GM12878 (cell line): ENCODE data around the gene SPATA9. TPM values are rescaled to one million over a fixed set of nuclear protein-coding genes. Genes with fewer than 3 reads are reported as not detected.
A peak's percentile ranks its signal among the peaks of the same experiment; 100 is the strongest.

ENCODE experiments used
- ATF2 ChIP-seq: IDR thresholded peaks from 2 replicates; pipeline ENCODE4 v1.6.1; 2012; ENCODE audit warnings: low read length, inconsistent platforms
- BMI1 ChIP-seq: fragments of 450-650 bp; IDR thresholded peaks from 2 replicates; pipeline ENCODE4 v1.6.1; 2016; ENCODE audit warnings: mild to moderate bottlenecking, moderate library complexity, borderline replicate concordance
- CBX5 ChIP-seq: sonication (generic); IDR thresholded peaks from 2 replicates; pipeline ENCODE4 v1.6.1; 2016; ENCODE audit warnings: low read depth, moderate library complexity, mild to moderate bottlenecking, inconsistent platforms
- ETV6 ChIP-seq, 2 experiments: fragments of 450-650 bp in 1 of 2; IDR thresholded peaks in 1 of 2; conservative IDR thresholded peaks in 1 of 2; 2 replicates each; pipeline ENCODE4 v1.6.1; 2014; ENCODE audit warnings: antibody characterized with exemption in 1 of 2, borderline replicate concordance in 1 of 2, low read depth in 1 of 2, mild to moderate bottlenecking in 1 of 2, moderate library complexity in 1 of 2
- HDAC6 ChIP-seq: fragments of 200-600 bp; sonication (generic); IDR thresholded peaks from one replicate; pipeline ENCODE4 v1.8.0; 2017; ENCODE audit warnings: antibody characterized with exemption; ENCODE audit not compliant: unreplicated experiment
- MTA2 ChIP-seq: fragments of 450-650 bp; IDR thresholded peaks from 2 replicates; pipeline ENCODE4 v1.6.1; 2016; ENCODE audit warnings: low read depth, mild to moderate bottlenecking, moderate library complexity
- MYC ChIP-seq: IDR thresholded peaks from 2 replicates; pipeline ENCODE4 v1.6.1; 2011; ENCODE audit warnings: mild to moderate bottlenecking, low read length, moderate library complexity, inconsistent platforms; ENCODE audit not compliant: insufficient read depth, insufficient replicate concordance, insufficient read length, severe bottlenecking
- NFIC ChIP-seq: IDR thresholded peaks from 2 replicates; pipeline ENCODE4 v1.6.1; 2012; ENCODE audit warnings: low read depth, mild to moderate bottlenecking, inconsistent platforms, low read length, moderate library complexity
- RFX5 ChIP-seq: IDR thresholded peaks from 2 replicates; pipeline ENCODE4 v1.6.1; 2011; ENCODE audit warnings: low read depth, low read length, improper control_type of control experiment
- RUNX3 ChIP-seq: IDR thresholded peaks from 2 replicates; pipeline ENCODE4 v1.6.1; 2012; ENCODE audit warnings: low read length, inconsistent platforms
- SKIL ChIP-seq: fragments of 450-650 bp; IDR thresholded peaks from 2 replicates; pipeline ENCODE4 v1.6.1; 2017; ENCODE audit warnings: mild to moderate bottlenecking, low read depth, inconsistent platforms; ENCODE audit not compliant: poor library complexity, severe bottlenecking
- SMAD1 ChIP-seq: fragments of 450-650 bp; IDR thresholded peaks from 2 replicates; pipeline ENCODE4 v1.6.1; 2018; ENCODE audit warnings: mild to moderate bottlenecking, low read depth; ENCODE audit not compliant: partially characterized antibody
- STAT1 ChIP-seq: fragments of 450-650 bp; conservative IDR thresholded peaks from 2 replicates; pipeline ENCODE4 v1.6.1; 2014; ENCODE audit warnings: antibody characterized with exemption, mild to moderate bottlenecking
- TAF1 ChIP-seq: IDR thresholded peaks from 2 replicates; pipeline ENCODE4 v1.6.1; 2011; ENCODE audit warnings: mild to moderate bottlenecking, low read depth, low read length, borderline replicate concordance
- TCF3 ChIP-seq: IDR thresholded peaks from 2 replicates; pipeline ENCODE4 v1.6.1; 2012; ENCODE audit warnings: low read depth, mild to moderate bottlenecking, low read length, borderline replicate concordance; ENCODE audit not compliant: insufficient read depth
- ZBED1 ChIP-seq: IDR thresholded peaks from 2 replicates; pipeline ENCODE4 v1.6.1; 2016; ENCODE audit warnings: borderline replicate concordance
- ZBTB33 ChIP-seq: fragments of 450-650 bp; IDR thresholded peaks from 2 replicates; pipeline ENCODE4 v1.6.1; 2017; ENCODE audit warnings: mild to moderate bottlenecking
- ZBTB40 ChIP-seq: fragments of 450-650 bp; IDR thresholded peaks from 2 replicates; pipeline ENCODE4 v1.6.1; 2016; ENCODE audit warnings: mild to moderate bottlenecking, moderate library complexity, borderline replicate concordance
- ZNF384 ChIP-seq: IDR thresholded peaks from 2 replicates; pipeline ENCODE4 v1.6.1; 2012; ENCODE audit warnings: low read depth, mild to moderate bottlenecking, low read length, improper control_type of control experiment, borderline replicate concordance
- polyA plus RNA-seq, 11 experiments: library from polyadenylated mRNA; depleted of rRNA in 4 of 11; unstranded in 6 of 11; stranded (reverse) in 5 of 11; fragments of >200 nt; fragmentation: Nextera tagmentation in 4 of 11; fragmentation: Illumina TruSeq in 1 of 11; extraction: Ambion mirVana in 4 of 11; extraction: Trizol in 1 of 11; gene quantifications; 1 replicate in 1 of 11; 2 replicates in 10 of 11; pipeline versions ENCODE4 v1.2.1 to v1.2.3, GENCODE V29; 2011 to 2016; ENCODE audit warnings: inconsistent platforms in 2 of 11, missing spikeins in 2 of 11, low read depth in 1 of 11
- total RNA-seq, 4 experiments: library from RNA; depleted of rRNA in 3 of 4; stranded (reverse); fragments of >200 nt in 3 of 4; fragmentation: Illumina TruSeq in 1 of 4; extraction: Trizol in 1 of 4; gene quantifications; 2 replicates each; pipeline versions ENCODE4 v1.2.1 to v1.2.3, GENCODE V29; 2013 to 2021

The SPATA9 gene
- total and polyA plus RNA-seq, 10 of the 15 experiments (the other 5 are each of a cell fraction or from before 2014, with no cell fraction given): 0.11 to 0.49 (median 0.16) TPM; not detected in 1

GRCh38 chr5:95718203-95718602, 35.4 kb upstream of the SPATA9 start (continued):
- no peak for TF ChIP-seq ZNF384
- no peak for TF ChIP-seq CBX5
- peak; percentile 65; the same call in 1 of the 2 replicates for TF ChIP-seq NFIC
- TF ChIP-seq ATF2: peak; percentile 32
- TF ChIP-seq ZBTB33: no peak
- TF ChIP-seq MYC: no peak
- peak; percentile 67; the same call in 1 of the 2 replicates for TF ChIP-seq MTA2
- TF ChIP-seq BMI1: no peak
- no peak for TF ChIP-seq ZBTB40
- TF ChIP-seq SKIL: peak; percentile 41
- peak; percentile 41; the same call in 1 of the 2 replicates for TF ChIP-seq ZBED1
- TF ChIP-seq TCF3: no peak
- TF ChIP-seq STAT1: no peak
- TF ChIP-seq ETV6 (conservative IDR thresholded peaks at IDR 0.05 in 1 of 2, IDR thresholded peaks at IDR 0.05 in 1 of 2; ENCODE audit: borderline replicate concordance in 1 of 2, low read depth in 1 of 2): peak in 1 of 2 experiments; percentile 45; a peak in 1 of 4 replicates
- no peak for TF ChIP-seq HDAC6
- TF ChIP-seq RUNX3: peak; percentile 94
- TF ChIP-seq TAF1: no peak
- no peak for TF ChIP-seq SMAD1
- no peak for TF ChIP-seq RFX5
